Stimulated activated CD4-positive, alpha-beta T cell treated with anti-CD3 and anti-CD28 coated beads, Interleukin-2, amount 100 ng/mL, for 24 hours (primary cell): Measurements from ENCODE around the gene HOXD12.

Source experiments
- DNase-seq, 2 donors: peaks; one replicate each; pipeline ENCODE4 v3.0.0-alpha.2; 2020

The HOXD12 gene

DNA sequence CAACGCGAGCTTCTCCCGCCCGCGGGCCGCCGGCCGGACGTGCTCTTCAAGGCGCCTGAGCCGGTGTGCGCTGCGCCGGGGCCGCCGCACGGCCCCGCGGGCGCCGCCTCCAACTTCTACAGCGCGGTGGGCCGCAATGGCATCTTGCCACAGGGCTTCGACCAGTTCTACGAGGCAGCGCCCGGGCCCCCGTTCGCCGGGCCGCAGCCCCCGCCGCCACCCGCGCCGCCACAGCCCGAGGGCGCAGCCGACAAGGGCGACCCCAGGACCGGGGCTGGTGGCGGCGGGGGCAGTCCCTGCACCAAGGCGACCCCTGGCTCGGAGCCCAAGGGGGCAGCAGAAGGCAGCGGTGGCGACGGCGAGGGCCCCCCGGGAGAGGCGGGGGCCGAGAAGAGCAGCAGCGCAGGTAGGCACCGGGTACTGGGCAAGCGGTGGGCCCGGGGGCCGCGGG lies 8.2 kb downstream of the HOXD12 start:
- DNase-seq = no peak

DNA sequence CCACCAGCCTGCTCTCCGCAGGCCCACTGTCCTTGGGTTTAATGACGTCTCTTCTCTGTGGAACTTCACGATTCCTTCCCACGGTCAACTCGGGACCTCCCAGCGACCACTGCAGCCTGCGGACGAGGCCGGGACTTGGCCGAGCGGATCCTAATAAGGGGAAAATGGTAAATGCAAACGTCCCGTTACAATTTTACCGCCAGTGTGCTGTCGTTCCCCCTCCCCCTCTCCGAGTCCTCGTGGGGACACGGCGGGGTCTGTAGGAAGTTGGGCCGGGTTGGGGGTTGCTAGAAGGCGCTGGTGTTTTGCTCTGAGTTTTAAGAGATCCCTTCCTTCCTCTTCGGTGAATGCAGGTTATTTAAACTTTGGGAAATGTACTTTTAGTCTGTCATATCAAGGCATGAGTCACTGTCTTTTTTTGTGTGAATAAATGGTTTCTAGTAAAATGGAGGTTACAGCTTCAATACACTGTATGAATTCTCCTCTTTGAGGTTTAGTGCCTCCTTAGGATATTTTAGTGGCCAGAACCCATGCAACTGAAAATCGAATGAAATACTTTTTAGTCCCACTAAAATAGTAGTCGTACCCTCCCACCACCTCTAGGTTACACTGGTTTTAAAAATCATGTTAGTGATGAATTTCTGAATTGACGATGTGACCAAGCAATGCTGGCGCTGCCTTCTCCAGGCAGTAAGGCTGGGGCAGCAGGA lies 9.8 kb downstream of the HOXD12 start:
- no peak for DNase-seq

DNA sequence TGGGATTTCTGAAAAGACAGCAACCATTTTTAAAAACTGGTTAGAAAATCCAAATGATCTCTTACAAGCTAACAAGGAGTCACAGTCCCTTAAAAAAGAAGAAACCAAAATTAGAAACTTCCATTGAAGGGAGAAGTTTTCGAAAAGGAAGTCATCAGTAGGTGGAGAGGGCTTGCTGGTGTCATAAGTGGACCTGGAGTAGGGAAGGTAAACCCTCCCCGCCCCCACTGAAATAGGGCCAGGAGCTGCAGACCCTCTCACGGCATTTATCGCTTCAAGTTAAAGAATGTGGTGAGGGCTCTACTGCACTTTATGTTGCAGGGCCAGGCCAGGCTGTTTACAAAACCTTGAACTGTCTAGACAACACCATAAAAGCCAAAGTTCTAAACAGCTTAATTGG lies 10.4 kb downstream of the HOXD12 start:
- DNase-seq = no peak

DNA sequence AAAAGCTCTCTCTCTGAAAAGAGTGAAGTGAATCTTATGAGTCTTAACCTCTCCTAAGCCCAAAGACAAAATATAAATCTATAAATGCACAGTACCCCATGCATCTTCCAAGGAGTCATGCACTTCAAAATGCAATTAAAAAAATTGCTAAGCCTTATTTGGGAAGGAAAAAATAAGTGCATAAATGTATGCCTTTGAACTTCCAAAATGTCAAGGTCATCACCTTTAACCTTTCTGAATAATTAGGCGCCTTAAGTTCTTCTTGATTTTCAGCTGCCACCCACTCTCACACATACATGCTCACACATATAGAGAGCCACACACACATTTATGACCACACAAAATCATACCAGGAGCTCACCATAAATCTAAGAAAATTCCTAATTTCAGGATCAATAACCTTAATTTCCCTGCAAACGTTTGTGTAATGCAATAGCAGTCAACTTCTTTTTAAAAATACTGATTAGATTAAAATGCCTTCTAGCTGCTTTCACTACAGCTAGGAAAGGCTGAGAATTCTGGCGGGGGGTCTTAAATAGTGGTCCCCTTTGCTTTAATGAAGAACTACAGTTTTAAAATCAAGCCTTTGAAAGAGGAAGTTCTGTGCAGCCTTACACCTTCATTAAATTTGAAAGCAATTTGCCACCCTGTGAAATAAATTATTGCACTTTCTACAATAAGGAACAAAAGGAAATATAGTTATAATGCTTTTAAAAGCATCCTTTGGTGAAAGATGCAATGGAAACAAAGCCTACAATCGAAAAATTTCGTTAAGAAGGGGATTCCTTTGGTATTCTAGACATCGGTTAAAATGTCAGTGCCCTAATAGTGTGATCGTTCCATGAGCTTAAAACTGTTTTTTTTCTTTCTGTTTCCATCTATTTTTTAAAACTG lies 11.1 kb downstream of the HOXD12 start:
- DNase-seq = no peak

DNA sequence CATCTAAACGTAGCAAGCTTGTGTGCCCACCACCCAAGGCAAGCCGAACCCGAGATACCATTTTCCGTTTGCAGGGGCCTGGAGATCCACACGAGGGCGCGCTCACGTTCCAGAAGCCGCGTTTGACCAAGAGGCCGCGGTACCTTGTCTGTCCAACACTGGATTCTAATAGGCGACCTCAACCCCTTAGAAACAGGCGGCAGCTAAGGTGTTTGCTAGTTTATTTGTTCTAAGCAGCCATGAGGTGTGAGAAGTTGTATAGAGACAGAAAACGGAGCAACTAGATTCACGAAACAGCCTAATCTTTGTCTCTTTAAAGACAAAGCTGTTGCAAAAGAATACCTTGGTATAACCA lies 11.7 kb downstream of the HOXD12 start:
- no peak for DNase-seq

DNA sequence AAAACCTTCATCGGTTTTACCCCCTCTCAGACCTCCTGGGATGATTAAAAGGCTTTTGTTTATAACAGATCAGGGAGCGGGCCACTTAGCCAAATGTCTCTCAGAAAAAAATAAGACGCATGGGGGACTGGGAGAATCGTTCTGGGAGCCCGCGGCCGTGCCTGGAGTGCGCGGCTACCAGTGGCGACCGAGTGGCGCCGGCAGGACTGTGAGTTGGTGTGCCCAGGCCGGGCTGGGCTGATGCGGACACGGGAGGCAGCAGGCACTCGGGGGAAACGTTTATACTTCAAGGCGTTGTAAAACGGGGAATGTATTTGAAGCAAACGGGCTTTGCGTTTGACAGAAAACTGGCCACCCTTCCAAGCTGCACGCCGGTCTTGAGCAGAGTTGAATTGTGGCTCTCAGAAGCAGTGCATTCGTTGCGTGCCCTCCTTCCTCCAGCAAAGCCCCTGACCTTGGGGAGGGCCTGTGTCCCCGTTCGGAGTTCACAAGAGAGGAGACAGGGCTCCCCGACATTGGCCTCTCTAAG lies 12.3 kb downstream of the HOXD12 start:
- no peak for DNase-seq

DNA sequence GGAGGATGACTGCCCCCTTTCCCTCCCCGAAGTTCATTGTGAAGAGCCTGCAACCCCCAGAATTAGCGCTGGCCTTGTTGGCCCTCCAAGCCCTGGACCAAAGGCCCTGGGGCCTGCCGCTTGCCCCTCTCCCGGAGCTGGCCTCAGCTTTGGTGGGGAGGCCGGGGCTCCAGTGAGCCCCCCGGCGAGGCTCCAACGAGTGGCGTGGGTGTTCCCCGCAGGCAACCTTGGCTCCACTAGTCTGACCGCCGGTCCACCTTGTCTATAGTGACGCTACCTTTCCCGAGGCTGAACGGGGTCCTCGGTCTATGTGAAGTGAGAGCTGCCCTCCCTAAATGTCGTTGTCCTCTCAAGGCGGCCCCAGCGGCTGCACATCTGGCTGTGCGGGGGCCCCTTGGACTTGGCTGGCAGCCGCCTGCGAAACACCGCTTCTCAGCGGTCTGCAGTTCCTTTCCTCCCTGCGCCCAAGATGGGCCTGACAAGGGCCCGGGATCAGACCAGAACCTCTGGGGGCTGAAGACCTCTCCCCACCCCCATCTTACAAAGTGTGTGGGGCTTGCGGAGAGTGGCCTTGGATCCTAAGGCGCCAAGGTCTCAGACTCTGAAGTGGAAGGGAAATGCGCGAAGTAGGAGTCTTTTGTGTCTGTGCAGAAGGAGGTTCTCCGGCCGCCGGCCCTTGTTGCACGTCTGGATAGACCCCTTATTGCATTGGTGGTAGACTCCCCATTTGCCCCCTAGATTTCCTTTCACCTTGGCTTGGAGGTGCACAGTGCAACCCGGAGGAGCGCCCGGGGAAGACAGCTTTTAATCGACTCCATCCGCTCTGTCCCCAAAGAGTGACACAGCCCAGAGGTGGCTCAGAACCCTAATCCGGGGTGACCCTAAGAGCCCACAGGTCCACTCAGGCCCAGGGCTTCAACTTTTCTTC lies 13.0 kb downstream of the HOXD12 start:
- DNase-seq = no peak

DNA sequence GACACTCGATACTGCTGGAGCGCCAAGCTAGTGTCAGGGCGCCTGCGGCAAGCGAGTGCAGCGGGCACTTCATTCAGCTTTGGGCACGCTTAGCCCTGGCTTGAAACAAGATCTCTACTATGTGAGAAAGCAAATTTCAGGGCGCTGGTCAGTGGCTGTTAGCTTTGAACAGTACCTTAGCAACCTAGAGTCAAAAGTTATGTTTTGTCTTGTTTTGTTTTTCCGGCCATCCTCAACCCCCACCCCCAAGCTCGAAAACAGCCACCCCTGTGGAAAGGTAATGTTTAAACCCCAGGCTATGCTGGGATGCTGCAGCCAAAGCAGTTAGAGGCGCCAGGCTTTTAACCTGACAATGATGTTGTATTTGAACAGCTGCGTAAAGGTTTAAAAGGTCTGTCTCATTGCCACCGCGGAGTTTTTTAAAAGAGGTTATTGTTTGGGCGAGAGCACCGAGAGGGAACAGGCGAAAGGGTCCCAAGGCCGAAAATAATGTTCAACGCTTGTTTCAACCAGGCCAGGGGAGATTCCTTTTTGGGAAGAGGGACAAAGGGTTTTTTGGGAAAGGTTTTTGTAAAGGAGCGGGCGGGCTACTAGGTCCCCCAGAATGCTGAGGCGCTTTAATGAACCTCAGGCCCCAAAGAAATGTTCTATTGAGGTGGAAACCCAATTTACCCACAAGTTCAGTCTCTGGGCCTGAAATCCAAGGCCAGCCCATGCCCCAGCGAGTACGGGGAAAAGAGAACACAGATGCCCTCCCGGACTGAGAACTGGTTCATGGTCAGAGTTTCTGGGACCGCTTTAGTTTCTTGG lies 14.7 kb downstream of the HOXD12 start:
- no peak for DNase-seq

DNA sequence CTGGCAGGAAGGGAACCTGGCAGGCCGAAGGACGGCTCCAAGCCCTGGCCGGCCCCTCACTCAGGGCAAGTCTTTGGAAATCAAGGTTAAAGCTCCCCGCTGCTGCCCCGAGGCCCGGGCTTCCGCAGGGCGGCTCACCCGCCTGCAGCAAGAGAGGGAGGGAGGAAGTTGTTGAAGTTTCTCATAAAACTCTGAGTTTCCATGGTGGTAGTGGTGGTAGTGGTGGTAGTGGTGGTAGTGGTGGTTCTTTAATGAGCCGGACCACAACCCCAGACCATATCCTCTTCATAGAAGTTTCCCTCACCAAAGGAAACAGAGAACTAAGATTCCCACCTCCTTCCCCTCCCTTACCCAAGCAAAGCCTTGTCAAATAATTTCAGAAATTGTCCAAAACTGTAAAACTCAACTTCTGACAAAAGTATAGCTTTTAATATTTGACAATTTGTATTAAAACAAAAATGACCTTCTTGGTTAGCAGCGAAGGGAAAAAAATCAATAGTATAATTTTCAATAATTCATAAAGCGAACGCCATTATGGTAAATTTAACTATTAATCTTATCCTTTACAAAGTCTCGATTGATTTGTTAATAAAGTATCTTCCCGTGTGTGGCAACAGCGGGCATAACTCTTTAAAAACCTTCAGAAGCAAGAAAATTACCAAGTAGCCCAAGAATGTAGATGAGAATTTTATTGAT lies 15.5 kb downstream of the HOXD12 start:
- DNase-seq = no peak

DNA sequence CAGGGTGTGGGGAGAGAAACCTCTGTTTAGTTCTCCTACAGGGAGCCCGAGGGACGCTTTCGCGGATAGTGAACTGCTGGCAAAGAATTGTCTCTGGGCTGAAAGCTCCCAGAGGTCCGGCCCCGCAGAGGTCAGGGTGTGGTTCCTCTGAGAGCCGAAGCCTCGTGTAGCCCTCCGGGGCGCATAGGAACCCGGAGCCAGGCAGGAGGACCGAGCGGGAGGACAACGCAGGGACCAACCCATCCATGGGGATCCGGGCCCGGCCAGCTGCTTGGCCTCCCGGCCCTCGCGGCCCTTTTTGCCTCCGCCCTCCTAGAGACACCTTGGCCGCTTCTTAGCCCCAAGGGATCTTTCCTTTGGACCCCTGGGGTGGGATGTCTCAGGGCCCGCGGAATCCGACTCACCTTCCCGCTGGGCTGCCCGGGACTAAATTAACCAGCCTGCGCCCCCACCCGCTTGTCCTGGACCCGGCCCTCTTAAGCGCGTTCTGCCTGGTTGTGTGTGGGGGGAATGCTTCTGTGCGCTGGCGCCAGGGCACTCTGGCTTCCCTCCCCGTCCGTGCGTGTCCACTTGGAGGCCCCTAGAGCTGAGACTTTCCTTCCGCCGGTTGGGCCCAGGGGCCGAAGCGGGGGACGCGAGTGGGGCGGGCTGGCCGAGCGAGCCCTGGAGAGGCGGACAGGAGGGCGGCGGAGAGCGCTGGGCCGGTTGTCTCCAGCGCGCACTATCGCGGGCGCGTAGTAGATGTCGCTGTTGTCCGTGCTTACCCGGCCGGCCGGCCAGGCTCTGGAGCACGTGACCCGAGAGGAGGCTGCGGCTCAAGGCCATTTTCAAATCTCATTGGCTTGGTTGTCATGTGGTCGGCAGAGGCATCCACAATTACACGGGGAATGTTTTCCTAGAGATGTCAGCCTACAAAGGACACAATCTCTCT lies 16.6 kb downstream of the HOXD12 start, which contains the start of gene HOXD10:
Gene HOXD10, plus strand, starts transcription at position 896 of the 931 bp plus-strand sequence. CDS start 56 bp downstream, outside the sequence.
- DNase-seq = no peak

DNA sequence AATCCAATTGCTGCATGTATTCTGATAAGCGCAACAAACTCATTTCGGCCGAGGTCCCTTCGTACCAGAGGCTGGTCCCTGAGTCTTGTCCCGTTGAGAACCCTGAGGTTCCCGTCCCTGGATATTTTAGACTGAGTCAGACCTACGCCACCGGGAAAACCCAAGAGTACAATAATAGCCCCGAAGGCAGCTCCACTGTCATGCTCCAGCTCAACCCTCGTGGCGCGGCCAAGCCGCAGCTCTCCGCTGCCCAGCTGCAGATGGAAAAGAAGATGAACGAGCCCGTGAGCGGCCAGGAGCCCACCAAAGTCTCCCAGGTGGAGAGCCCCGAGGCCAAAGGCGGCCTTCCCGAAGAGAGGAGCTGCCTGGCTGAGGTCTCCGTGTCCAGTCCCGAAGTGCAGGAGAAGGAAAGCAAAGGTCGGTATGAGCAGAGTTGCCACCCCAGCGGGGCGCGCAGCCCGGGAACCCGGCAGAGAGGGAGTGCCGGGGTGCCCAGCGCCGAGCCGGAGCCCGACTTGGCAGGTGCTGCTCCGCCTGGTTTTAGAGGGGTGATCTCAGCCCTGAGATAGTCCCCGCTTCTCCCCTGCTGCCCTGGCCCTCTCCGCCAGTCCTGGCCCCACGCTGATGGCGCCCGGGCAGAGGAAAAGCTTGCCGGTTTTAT lies 17.7 kb downstream of the HOXD12 start:
- DNase-seq = no peak

DNA sequence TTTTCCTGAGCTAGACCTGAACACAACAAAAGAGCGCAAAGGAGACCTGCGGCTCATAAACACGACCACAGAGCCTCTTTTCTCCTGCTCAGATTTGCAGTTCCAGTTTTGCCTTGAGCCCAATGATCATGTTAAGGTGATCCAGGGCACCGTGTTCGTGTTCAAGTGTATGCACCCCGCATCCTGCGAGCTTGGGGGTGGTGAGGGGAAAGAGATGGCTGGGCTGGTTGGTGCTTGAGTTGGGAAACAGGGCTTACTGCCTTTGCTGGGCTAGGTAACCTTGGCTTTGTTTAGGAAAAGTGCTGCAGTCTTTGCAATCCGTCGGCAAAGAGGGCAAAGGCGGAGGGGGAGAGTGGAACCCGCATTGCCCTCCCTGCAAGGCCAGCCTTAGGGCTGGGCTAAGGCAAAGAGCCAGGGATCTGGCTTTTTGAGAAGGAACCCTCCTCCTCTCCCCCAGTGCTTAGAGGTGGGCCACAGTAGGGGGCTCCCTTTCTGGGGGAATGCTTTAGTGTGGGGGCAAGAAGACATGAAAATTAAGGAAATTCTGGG lies 18.3 kb downstream of the HOXD12 start:
- no peak for DNase-seq

DNA sequence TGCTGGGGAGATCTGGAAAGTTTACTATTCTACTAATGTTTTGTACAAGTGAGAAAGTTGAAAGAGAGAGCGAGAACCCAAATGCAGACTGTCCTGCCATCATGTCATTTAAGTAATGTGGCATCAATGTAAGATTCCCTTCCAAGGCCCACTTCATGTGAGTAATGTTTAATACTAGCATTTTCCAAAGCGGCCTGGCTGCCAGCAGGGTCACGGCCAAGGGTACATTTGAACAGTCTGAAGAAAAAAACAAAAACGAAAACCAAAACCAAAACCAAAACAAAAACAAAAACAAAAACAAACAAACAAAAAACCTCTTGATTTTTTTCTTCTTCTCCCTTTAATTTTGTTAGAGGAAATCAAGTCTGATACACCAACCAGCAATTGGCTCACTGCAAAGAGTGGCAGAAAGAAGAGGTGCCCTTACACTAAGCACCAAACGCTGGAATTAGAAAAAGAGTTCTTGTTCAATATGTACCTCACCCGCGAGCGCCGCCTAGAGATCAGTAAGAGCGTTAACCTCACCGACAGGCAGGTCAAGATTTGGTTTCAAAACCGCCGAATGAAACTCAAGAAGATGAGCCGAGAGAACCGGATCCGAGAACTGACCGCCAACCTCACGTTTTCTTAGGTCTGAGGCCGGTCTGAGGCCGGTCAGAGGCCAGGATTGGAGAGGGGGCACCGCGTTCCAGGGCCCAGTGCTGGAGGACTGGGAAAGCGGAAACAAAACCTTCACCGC lies 19.2 kb downstream of the HOXD12 start:
- DNase-seq = no peak

DNA sequence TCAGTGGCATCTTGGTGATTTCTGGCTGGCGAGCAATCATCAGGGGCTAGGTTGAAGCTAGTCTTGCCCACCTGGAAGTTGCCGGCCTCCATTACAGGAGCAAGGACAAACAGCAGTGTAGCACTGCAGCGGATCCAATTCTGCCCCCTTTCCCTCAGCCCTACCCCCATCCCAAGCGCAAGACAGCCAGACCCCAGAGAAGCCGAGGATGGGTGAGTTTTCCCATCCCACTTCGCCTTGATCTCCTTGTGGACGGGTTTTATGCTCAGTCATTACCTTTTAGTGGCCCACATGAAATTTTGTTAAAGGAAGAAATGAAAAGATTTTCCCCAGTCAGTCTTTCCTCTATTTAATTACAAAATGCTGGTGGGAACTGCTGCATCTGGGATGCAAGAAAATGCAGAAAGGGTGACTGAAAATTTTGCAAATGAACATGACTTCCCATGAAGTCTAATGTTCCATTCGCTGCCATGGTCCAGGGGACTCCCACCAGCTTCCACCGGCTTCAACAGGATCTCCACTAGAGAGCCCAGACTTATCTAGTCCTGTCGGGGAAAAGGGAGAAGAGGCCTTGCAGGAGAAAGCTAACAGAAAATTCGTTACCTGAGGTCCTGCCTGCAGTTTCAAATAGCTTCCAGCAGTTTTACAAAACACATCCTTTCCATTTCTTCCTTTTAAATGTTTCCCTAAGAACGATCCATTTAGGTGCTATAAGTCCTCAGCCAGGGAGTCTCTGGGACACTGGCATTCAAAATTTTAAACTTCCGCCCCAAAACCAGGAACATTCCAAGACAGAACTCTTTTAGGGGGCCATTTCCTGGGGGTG lies 21.0 kb downstream of the HOXD12 start:
- no peak for DNase-seq

DNA sequence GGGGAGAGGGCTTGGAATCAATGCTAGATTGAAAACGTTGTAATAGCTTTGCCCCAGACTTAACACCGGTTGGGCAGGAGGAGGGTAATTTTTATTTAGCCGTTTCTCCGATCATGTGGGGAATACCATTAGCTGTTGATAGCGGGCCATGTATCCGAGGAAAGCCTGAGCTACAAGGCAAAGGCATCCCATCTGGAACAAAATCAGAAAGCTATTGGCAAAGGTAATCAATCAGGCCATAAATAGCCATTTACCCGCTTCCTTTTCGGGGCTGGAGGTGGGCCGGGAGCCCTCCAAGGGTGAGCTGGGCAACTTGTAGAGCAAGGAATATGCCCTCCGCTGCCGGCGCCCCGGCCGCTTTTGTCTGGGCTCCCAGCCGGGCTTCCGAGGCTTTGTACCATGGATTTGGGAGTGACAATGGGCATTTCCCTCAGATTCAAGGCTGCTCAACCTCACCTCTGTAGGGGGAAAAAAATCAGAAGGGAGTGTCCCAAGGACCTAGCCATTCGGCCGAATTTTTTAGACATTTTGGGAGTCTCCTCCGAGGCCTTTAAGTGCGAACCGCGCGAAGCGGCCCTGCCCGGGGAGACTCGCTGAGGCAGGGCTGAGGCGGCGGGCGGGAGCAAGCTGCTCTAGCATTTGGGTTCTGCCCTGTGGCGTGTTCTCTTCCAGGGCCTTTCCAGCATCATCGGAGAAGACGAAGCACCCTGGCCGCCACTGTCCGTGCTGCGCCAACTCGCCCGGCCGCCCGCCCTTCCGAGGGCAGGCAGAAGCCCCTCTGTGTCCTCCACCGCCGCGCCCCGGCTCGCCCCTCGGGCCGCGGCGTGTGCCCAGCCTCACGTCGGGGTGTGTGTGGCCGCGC lies 21.8 kb downstream of the HOXD12 start:
- no peak for DNase-seq

DNA sequence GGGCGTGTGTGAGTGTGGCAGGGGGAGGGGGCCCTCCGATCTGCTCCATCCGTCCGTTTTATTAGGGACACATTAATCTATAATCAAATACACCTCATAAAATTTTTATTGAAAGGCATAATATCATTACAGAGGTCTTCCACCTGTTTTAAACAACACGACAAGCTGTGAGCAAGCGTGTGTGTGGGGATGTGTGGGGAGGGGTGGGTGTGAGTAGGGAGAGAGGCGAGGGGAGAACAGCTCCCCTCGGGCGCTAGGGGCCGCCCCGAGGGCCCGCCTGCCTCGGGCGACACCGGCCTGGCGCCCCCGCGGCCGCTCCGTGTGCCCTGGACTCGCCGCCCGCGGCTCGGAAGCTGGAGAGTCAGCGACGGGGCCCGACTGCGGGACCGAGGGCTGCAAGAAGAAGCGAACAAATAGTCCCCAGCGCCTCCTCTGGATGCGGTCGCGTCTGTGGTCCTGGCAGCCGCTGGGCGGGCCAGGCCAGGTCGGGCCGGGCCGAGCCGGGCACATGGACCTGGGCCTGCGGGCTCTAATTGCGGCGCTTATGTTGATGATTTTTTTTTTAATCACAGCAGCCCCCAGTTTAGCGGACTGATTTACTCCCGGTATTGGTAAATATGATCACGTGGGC lies 22.6 kb downstream of the HOXD12 start:
- DNase-seq = no peak
